ENCODE measurements around the gene TRAPPC14. TPM values are rescaled to one million over a fixed set of nuclear protein-coding genes. Genes with fewer than 3 reads are reported as not detected.

The TRAPPC14 gene
- total RNA-seq, 1 experiment from 2014 or later = 19.2 TPM

DNA sequence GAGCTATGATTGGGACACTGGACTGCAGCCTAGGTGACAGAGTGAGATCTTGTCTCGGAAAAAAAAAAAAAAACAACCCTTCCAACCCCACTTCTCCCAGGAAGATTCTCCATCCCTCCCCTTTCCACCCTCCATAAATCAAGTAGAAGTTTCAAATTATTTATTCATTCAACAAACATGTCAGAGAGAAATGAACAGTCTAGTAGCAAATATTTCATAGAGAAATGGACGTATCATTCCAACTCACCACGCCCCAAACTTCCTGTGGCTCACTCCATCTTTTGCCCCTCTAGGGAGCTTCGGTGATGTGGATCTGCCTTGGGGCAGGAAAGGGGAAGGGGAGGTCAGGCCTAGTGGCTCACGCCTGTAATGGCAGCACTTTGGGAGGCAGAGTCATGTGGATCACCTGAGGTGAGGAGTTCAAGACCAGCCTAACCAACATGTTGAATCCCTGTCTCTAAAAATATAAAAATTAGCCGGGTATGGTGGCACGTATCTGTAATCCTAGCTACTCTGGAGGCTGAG lies 638 bp upstream of the TRAPPC14 start:
- POLR2A ChIA-PET (ENCODE audit: unreplicated experiment) = interaction anchor here (0.6 kb wide), 1 partner anchor 380 kb away, joined by 3 read pairs; no protein-coding TSS in a partner anchor
- DNase-seq = no peak
- H3K27me3 ChIP-seq (ENCODE audit: low read length) = no peaks in the 10 kb centered on the region

GRCh38 chr7:100157334-100158228 lies 942 bp downstream of the TRAPPC14 start:
- Histone ChIP-seq H3K4me3 (ENCODE audit: low read length) (peak overlapping the region; percentile 89), H3K27me3 (ENCODE audit: low read length) (no peaks in the 10 kb centered on the region), H3K79me2 (ENCODE audit: low read length) (peaks cover 32% of the 10 kb centered on the region), H3K9me2 (replicated peaks; ENCODE audit: low read length) (no peaks in the 10 kb centered on the region), H3K27ac (ENCODE audit: low read length) (peak overlapping the region; percentile 31), H2AFZ (ENCODE audit: low read length) (no peak overlapping the region), H3K4me1 (ENCODE audit: insufficient read depth, low read length) (peaks cover 14% of the 10 kb centered on the region), H3K9me3 (ENCODE audit: low read length) (no peaks in the 10 kb centered on the region), H4K20me1 (ENCODE audit: low read length) (peaks cover 6% of the 10 kb centered on the region; the same call in 1 of the 2 replicates), H3K9ac (ENCODE audit: low read length) (peak overlapping the region; percentile 89), H3K36me3 (ENCODE audit: low read depth, low read length) (peaks cover 10% of the 10 kb centered on the region; the same call in 1 of the 2 replicates), H3F3A (ENCODE audit: low read length, unreplicated experiment) (no peaks in the 10 kb centered on the region), H3K4me2 (ENCODE audit: low read length) (peak overlapping the region; percentile 97)
- TF ChIP-seq EZH2 (IDR thresholded peaks at IDR 0.05; ENCODE audit: low read length, unreplicated experiment) = no peak
- TF ChIP-seq EZH2phosphoT487 (IDR thresholded peaks at IDR 0.05; ENCODE audit: borderline replicate concordance, low read length) = no peak
- TF ChIP-seq, protein P1, sequence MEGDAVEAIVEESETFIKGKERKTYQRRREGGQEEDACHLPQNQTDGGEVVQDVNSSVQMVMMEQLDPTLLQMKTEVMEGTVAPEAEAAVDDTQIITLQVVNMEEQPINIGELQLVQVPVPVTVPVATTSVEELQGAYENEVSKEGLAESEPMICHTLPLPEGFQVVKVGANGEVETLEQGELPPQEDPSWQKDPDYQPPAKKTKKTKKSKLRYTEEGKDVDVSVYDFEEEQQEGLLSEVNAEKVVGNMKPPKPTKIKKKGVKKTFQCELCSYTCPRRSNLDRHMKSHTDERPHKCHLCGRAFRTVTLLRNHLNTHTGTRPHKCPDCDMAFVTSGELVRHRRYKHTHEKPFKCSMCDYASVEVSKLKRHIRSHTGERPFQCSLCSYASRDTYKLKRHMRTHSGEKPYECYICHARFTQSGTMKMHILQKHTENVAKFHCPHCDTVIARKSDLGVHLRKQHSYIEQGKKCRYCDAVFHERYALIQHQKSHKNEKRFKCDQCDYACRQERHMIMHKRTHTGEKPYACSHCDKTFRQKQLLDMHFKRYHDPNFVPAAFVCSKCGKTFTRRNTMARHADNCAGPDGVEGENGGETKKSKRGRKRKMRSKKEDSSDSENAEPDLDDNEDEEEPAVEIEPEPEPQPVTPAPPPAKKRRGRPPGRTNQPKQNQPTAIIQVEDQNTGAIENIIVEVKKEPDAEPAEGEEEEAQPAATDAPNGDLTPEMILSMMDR (conservative IDR thresholded peaks at IDR 0.05; ENCODE audit: low read depth, low read length) = 0 out of 2 replicates have a peak, but pooled peaks have one; percentile 17
- DNase-seq = peak; percentile 67
- ChIA-PET CTCF (no interaction called here), POLR2A (ENCODE audit: unreplicated experiment) (no interaction called here)
- ATAC-seq = peak; percentile 45
- BruUV-seq (replicated peaks) = TSS peak; percentile 51
- intact Hi-C loops (cut with micrococcal nuclease) = no loop called here

More for the DNA sequence above, 638 bp upstream of the TRAPPC14 start:
- CTCF ChIA-PET = interaction anchor here (0.6 kb wide), 1 partner anchor 37 kb away, joined by 3 read pairs; no protein-coding TSS in a partner anchor
- Histone ChIP-seq H3K27ac (ENCODE audit: low read length) (no peak overlapping the region; the same call in 1 of the 2 replicates), H3K4me1 (ENCODE audit: insufficient read depth, low read length) (peaks cover 22% of the 10 kb centered on the region), H3K4me2 (ENCODE audit: low read length) (peak overlapping the region; percentile 97), H3K4me3 (ENCODE audit: low read length) (peak overlapping the region; percentile 89), H3K36me3 (ENCODE audit: low read depth, low read length) (peaks cover 10% of the 10 kb centered on the region; the same call in 1 of the 2 replicates), H3K9me3 (ENCODE audit: low read length) (no peaks in the 10 kb centered on the region), H3F3A (ENCODE audit: low read length, unreplicated experiment) (no peaks in the 10 kb centered on the region), H2AFZ (ENCODE audit: low read length) (peak overlapping the region; percentile 93), H3K9ac (ENCODE audit: low read length) (peak overlapping the region; percentile 89), H4K20me1 (ENCODE audit: low read length) (peaks cover 6% of the 10 kb centered on the region; the same call in 1 of the 2 replicates), H3K79me2 (ENCODE audit: low read length) (peaks cover 32% of the 10 kb centered on the region), H3K9me2 (replicated peaks; ENCODE audit: low read length) (no peaks in the 10 kb centered on the region)
- BruUV-seq (replicated peaks) = TSS peak; percentile 48
- TF ChIP-seq EZH2 (IDR thresholded peaks at IDR 0.05; ENCODE audit: low read length, unreplicated experiment) (no peak), EZH2phosphoT487 (IDR thresholded peaks at IDR 0.05; ENCODE audit: borderline replicate concordance, low read length) (no peak)
- intact Hi-C loops (cut with micrococcal nuclease) = no loop called here
- ATAC-seq = no peak

DNA sequence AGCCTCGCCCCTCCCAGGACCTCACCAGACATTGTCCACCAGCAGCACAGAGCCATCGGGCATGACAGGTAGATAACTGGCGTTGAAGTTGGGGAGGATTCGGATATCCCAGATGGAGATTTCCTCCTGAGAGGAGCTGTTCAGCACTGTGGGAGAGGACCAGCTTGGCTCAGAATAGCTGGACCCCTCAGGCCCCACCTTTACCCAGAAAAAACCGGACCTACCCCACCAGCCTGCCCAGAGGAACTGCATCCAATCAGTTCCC lies 1.5 kb downstream of the TRAPPC14 start:
- intact Hi-C loops (cut with micrococcal nuclease) = no loop called here
- Histone ChIP-seq H2AFZ (ENCODE audit: low read length) (no peak overlapping the region), H3K27me3 (ENCODE audit: low read length) (no peaks in the 10 kb centered on the region), H3K4me3 (ENCODE audit: low read length) (peak overlapping the region; percentile 89; the same call in 1 of the 2 replicates), H3K9me2 (replicated peaks; ENCODE audit: low read length) (no peaks in the 10 kb centered on the region), H3K4me2 (ENCODE audit: low read length) (peak overlapping the region; percentile 97), H3K79me2 (ENCODE audit: low read length) (peaks cover 32% of the 10 kb centered on the region), H4K20me1 (ENCODE audit: low read length) (peaks cover 6% of the 10 kb centered on the region; the same call in 1 of the 2 replicates), H3K9me3 (ENCODE audit: low read length) (no peaks in the 10 kb centered on the region), H3F3A (ENCODE audit: low read length, unreplicated experiment) (no peaks in the 10 kb centered on the region), H3K27ac (ENCODE audit: low read length) (no peak overlapping the region), H3K36me3 (ENCODE audit: low read depth, low read length) (peaks cover 10% of the 10 kb centered on the region; the same call in 1 of the 2 replicates), H3K9ac (ENCODE audit: low read length) (no peak overlapping the region), H3K4me1 (ENCODE audit: insufficient read depth, low read length) (peaks cover 14% of the 10 kb centered on the region)
- BruUV-seq (replicated peaks) = no TSS peak
- ATAC-seq = no peak
- no peak for DNase-seq
- CTCF ChIA-PET = no interaction called here
- TF ChIP-seq EZH2phosphoT487 (IDR thresholded peaks at IDR 0.05; ENCODE audit: borderline replicate concordance, low read length) (no peak), EZH2 (IDR thresholded peaks at IDR 0.05; ENCODE audit: low read length, unreplicated experiment) (no peak)
- TF ChIP-seq, protein P1 (conservative IDR thresholded peaks at IDR 0.05; ENCODE audit: low read depth, low read length) = no peak
- POLR2A ChIA-PET (ENCODE audit: unreplicated experiment) = no interaction called here
